GM18508 (cell line): ENCODE results near the gene WWTR1.

ENCODE experiments used
- ATAC-seq: cut with Tn5 transposase; IDR thresholded peaks from one replicate; pipeline ENCODE4 v1.9.1; 2021; ENCODE audit warnings: moderate number of reproducible peaks; ENCODE audit not compliant: insufficient read depth, unreplicated experiment

WWTR1 gene

DNA sequence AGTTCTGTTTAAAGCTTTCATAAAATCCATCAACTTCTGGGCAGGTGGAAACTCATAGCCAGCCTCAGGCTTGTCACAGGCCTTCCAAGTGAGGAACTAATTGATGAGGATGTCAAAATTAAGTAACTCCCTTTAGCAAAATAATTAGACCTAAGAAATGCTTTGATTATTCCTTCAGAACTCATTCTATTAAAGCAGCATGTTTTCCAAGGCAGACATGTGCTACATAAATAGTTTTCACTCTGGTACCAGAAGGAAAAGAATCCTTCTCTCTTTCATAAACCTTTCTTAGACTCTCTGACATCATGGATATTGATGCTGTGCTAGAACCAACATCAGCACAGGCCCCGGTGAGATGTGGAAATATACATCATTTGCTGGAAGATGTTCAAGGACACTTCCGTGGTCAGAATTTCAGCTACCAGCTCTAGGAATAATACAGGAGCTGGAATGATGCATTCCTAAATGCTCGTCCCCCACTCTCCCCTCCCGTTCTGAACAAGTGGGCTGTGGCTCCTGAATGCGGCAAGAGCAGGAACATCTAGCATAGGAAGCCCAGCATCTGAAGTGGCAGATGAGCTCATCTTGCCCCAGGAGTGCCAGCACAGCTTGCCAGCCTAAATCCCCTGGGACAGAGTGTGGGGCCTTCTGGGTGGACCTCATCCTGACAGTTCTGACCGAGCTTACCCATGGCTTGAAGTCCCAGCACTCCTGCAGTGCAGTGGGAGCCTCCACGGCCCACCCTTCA is 82.4 kb downstream of the WWTR1 start:
- ATAC-seq = no peak

DNA sequence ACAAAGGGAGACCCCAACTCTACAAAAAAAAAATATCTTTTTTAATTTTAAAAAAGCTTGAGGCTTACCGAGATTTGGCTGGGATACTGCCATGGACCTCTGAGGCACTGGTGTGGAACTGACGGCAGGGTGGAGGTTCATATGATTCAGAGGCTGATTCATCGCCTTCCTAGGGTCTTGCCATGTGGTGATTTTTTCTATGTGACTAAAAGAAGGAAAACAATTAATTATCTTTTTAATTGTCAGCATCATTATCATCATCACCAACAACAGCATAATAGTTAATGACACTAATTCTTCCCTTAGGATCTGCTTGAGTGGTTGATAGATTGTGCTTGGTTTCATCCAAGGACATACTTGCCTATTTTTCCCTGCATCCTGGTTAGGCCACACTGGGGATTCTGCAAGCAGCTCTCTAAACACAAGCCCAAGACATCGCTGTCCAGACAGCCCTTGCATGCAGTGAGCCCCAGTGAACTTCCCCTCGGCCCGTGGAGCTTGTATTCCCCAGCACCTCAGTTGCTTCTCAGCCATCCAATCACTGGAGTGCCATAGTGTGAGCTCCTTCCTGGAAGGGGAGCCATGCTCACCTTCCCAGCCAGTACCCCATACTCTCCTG is 84.9 kb downstream of the WWTR1 start:
- no peak for ATAC-seq

DNA sequence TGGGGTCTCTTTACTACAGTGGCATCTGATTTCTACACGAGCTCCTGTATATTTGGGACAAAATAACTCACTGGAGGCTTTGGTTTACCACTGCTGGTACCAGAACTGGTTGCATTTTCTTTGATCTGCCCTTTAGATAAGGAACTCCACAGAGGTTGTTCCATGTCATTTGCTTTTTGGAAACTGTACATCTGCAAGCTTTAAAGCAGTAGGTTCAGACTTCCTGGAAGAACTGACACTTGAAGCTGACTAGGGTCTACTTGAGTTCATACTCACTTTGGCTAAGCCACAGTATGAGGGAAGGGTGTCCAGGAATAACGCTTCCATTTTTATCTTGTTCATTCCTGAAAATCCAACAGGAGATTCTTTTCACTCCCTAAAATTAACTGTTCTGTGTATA is 86.4 kb downstream of the WWTR1 start:
- no peak for ATAC-seq

DNA sequence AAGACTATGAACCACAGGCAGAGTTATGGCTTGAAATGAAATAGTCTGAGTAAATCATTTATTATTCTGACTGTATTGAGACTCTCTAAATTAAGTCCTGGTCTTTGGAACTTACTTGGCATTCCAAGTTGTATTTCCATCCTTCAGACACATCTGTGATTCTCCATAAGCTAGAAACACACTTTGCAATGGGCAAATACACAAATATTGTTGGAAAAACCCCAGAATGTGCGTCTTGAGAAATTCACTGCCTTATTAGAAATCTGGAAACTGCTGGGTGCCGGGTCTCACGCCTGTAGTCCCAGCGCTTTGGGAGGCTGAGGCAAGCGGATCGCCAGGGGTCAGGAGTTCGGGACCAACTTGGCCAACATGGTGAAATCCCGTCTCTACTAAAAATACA is 87.8 kb downstream of the WWTR1 start:
- ATAC-seq = no peak

DNA sequence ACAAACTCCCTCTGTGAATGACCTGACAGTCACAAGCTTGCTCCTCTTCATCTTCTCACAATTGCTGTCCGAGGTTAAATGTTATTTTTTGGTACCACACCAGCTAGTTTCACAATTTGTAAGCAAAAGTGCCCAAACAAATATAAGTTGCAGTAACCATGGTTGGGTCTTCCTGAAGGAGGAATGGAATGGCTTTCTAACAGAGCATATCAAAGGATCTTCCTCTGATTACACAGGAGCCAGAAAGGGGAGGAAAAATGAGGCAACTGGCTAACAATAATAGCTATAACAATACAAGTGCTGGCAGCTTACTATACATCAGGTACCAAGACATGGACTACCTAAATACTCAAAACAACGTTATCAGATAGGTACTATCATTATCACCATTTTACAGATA is 90.4 kb downstream of the WWTR1 start:
- ATAC-seq = no peak

DNA sequence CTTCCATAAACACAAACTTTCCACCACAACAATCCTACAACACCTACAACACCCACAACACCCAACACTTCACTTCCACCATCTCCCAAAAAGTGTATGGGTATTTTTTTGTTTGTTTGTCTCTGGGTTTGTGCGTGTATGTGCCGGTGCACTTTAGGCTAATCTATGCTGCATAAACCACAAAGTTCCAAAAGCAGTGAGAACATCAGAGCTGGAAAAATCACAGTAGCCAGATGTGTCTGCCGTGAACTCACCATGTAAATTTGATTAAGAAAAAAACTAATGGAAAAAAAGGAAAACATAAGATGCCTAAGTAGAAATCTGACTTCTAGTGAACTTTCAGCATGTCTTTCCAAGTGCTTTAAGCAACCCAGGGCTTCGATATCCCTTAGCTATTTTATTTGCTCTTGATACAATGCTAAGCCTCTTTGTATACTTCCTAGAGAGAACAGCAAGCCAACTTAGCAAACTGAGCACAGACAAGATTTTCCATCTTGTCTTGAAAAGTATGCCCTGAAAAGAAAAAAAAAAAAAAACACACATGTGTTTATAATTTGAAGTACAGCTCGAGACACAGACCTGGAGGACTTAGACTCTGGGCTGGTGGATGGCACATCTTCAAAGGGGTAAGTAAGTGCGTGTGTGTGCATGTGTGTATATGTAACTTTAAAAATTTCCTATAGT is 91.4 kb downstream of the WWTR1 start:
- ATAC-seq = no peak

DNA sequence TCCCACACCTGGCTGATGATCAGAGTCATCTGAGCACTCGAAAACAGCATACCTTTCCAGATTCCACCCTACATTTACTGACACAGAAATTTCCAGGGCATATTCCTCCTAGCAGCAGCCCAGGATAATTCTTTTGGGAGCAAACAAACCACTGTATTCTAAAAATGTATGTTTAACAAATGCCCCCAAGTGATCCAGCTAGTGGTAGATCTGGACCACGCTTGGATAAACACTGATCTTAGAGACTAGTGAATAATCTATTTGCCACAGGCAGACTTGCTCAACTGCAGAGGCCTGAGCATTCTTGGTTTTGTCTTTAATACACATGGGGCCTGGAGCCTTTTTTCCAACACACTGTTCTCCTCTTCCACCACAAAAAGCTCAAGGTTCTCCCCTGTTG is 93.7 kb downstream of the WWTR1 start:
- ATAC-seq = no peak

DNA sequence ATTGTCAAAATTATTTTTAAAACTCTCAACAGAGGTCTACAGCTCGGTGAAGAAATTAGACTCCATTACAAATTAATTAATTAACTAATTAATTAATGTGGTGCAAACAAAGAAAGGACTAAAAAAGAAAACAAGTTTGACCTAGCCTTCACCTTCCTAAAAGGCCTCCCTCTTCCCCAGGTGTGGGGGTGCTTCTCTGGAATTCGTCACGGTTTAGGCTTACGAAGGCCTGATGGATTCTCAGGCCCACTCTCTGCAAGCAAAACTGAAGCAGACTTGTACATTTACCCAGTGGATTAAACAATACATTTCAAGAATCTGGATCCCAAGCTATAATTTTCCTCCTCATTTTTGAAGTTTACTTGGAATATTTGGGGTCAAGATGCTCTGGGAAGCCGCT is 94.7 kb downstream of the WWTR1 start:
- ATAC-seq = no peak

DNA sequence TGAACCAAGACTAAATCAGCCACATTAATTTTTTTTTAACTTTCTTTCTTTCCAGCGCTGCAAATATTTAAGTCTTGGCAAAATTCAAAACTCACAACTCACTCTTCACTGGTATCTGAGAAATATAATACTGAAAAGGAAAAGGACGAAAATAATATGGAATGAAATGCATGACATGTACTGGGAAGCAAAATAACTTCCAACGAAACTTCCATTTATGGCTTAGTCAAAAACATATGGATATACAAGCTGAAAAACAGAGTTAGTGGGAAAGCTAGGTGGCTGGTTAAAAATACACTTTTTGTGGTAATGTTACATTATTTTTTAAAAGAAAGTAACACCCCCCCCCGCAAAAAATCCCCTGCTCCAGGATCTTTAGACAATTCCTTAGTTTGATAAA is 97.2 kb downstream of the WWTR1 start:
- ATAC-seq = no peak

DNA sequence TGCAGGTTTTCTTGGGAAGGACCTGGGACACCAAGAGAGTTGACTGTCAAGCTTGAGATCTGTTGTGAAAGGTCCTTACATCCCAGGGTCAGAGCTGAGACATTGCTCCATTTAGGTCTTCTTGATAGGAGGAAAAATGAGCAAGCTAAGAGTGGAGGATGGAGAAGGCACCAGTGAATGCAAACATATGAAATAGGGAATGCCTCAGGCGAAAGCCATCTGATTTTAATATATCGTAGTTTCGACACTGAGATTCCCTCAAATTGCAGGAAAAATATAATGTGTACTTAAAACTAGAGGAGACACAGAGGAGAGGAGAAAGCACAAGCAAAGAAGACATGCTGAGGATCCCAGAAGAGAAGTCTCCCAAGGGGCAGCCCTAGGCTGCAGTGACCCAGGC is 97.8 kb downstream of the WWTR1 start:
- no peak for ATAC-seq

DNA sequence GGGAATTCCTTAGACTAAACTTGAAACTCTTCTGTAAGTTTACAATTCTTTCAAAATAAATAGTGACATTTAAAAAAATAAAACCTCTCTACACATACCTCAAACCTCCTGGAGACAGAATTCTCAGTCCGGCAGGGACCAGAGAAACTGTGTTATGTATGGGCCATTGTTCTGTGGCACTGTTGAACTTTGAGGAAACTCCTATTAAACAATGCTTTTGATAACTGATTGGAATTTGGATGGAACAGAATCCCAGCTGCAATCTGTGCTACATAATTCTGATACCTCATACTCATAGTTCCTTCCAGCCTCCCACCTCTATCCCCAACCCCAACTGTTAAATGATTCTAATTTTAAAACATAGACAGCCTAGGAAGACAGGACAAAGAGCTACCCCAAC is 98.3 kb downstream of the WWTR1 start:
- no peak for ATAC-seq

DNA sequence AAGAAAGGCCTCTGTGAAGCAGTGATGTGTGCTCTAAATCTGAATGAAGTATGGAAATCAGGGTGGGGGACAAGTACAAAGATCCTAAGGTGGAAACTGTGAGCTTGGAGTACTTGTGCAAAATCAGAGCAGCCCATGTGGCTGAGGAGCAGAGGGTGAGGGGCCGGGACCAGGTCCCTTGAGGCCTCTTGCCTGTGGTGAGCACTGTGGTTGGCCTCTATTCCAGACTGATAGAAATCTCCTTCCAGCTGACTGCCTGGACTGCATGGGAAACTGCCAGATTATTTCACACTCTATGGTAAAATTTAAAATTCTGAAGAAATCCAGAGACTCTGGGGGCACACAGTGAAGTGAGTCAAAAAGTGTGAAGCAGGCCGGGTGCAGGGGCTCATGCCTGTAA is 101.9 kb downstream of the WWTR1 start:
- ATAC-seq = no peak

DNA sequence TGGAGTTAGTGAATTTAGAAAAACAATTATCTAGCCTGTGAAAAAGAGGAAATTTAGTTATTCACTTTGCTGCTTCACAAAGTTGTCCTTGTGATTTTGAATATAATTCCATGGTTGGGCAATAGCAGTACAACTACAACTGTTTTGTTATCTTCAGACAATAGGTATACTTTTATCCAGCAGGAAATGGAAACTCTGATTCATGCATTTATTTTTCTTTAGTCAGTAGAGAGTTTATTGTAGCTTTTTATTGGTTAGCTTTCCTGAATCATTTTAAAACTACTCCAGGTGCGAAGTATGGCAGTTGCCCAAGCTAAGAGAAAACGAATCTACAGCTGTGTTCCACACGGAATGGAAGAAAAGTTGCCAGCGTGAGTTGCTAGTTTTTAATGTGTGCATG is 103.0 kb downstream of the WWTR1 start:
- no peak for ATAC-seq

DNA sequence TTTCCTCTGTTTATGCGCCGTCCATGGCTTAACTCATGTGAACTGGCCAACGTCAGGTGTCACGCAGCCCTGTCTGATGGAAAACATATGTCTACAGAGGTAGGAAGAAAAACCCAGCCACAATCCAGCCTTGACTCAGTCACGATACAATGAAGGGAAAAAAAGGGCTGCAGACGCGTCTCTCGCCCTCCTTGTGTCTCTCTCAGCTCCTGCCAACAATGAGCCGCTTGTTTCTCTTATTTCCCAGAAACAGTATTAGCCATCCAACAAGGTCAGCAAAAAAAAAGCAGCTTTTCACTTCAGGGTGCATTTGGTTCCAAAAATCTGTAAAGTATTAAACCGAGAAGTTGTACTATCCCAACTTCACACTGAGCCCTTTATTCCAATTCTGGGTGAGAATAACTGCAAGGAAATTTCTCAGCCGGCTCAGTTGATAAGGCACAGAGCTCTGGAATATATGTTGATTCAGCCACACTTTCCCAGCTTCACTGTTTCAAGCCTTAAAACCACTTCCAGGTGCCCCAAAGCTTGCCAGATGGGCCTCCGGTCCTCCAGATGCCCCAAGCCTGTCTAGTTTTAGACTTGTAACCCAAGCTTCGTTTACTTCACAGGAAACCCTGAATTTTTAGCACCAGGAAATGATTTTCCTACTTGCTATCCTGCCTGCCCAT is 103.9 kb downstream of the WWTR1 start:
- no peak for ATAC-seq

DNA sequence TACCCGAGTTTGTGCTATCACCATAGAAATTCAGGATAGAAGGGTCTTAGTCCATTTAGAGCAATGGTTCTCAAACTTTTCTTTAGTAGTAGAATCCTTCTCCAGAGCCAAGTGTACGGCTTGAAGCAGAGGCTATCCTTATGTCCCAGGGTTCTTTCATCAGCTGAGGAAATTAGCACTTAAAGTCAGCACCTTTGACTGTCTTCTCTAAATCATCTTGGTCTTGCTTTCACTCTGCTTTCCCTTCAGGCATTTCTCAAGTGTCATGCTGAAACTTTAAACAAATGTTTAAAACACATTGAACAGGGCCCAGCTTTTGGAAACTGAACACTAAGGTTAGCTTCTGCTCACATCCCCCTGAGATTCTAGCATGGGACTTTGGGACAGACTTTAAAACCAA is 105.1 kb downstream of the WWTR1 start:
- ATAC-seq = no peak

DNA sequence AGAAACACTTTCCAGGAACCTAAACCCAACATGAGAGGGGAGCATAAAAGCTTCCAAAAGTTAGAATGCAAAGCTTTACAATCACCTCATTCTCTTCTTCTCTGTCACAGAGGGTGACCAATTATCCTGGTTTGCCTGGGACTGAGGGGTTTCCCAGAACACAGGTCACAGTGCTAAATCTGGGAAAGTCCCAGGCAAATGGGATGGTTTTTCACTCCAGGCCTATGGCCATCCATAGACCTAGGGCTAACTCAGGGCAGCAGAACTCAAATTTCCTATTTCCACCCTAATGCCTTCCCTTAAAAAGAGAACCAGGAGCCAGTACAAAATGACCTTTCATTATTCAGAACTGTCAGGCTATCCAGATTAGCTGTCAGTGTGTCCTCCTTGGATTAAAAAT is 106.3 kb downstream of the WWTR1 start:
- no peak for ATAC-seq

DNA sequence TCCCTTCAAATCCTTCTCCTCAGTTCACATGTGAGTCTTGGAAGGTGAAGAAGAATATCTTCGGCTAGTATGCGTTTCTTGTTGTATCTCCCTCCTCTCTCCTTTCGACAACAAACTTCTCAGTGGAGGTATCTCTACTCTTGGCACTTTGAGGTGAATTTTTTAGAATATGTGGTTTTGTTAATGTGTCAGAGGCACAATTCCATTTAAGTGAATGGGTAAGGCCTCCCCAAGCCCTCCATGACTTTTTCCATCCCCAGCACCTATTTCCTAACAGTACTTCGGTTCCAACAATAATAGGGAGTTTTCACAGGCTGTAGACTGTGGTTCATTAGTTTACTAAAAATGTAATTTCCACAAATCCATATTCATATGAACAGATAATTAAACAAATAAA is 109.2 kb downstream of the WWTR1 start:
- no peak for ATAC-seq

DNA sequence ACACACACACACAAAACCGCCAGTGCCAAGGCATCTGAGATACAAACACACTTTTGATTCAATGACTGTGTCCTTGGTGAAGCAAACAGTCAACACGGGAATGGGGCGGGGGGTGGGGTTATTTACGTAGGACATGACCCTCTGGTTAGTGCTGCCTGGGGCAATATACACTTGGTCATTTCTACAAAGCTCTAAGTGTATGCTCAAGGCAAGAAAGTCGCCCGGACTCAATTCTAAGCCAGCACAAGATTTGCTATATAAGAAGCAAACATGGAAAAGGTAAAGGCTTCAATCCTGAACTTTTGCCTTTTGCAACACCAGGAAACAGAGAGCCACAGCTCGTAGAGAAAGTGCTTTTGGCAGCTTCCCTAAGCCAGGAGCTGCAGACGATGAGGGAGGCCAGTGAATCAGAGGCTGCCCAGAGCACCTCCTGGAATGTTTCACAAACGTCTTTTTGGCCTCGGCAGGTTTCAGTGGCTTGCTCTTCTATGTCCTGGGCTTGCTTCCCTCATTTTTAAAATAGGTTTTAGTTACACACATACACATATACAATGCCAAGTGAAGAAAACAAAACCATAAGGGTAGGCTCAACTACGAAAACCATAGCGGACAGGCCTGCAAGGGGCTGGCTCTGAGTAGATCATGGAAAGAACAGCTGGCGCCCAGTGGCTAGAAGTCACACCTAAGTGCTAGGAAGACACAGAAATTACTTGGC is 109.7 kb downstream of the WWTR1 start:
- no peak for ATAC-seq

DNA sequence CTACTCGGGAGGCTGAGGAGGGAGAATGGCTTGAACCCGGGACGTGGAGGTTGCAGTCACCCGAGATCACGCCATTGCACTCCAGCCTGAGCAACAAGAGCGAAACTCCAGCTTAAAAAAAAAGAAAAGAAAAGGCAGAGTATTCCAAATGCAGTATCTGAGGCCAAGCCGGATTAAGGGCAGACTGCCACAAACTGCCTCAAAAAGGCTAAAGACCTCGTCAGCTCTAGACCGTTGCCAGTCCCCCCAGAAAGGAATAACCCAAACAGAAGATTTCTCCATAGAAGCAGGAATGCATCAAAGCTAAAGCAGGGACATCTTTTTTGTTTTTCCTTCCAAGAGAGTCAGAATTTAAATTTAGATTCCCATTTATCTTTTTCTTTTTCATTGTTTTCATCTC is 110.4 kb downstream of the WWTR1 start:
- no peak for ATAC-seq

DNA sequence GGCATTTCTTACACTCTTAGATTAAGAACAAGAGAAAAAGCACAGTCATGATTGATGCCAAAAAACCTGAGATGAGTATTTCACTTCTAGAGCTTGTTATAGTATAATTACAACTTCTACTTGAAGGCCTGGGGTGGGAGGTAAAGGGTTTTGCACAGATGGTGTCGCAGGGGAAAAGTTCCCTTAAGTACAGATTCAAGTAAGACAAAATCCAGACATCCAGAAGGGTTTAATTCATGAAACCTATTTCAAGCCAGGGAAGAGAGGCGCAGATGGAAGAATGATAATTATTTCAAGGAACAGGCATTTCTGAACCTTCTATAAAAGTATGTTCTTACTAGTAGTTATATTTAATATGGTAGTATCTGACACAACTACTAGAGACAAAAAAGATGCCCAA is 112.8 kb downstream of the WWTR1 start:
- ATAC-seq = no peak
